Brain microvascular endothelial cell (primary cell): ENCODE results near the gene DVL1.

Experiments used
- DNase-seq: peaks from one replicate; pipeline ENCODE4 v3.0.0-alpha.2; 2020
- H3K27ac ChIP-seq: fragments of 250-450 bp; sonication (Bioruptor Pico); 2 replicates; pipeline ENCODE4 v1.5.1; 2020; ENCODE audit warnings: mild to moderate bottlenecking, moderate library complexity
- H3K27me3 ChIP-seq: fragments of 250-450 bp; sonication (Bioruptor Pico); replicated peaks from 2 replicates; pipeline ENCODE4 v1.5.1; 2020; ENCODE audit warnings: mild to moderate bottlenecking
- H3K36me3 ChIP-seq: fragments of 250-450 bp; sonication (Bioruptor Pico); replicated peaks from 2 replicates; pipeline ENCODE4 v1.5.1; 2020; ENCODE audit warnings: mild to moderate bottlenecking
- H3K4me3 ChIP-seq: 2 replicates; pipeline ENCODE4 v1.5.1; 2011; ENCODE audit warnings: low read depth, mild to moderate bottlenecking, control low read depth, low read length, moderate library complexity
- in situ Hi-C: cut with HindIII; loops from 2 replicates; pipeline ENCODE4 v1.10.0; 2017; ENCODE audit warnings: low sequenced_read_pairs, low pct_ligation_motif_present
- TF ChIP-seq, protein P1 (sequence below): IDR thresholded peaks from 2 replicates; pipeline ENCODE4 v1.5.1; 2011; ENCODE audit warnings: low read depth, mild to moderate bottlenecking, moderate library complexity, low read length, control low read depth, inconsistent platforms; ENCODE audit errors: missing control alignments

The DVL1 gene

DNA sequence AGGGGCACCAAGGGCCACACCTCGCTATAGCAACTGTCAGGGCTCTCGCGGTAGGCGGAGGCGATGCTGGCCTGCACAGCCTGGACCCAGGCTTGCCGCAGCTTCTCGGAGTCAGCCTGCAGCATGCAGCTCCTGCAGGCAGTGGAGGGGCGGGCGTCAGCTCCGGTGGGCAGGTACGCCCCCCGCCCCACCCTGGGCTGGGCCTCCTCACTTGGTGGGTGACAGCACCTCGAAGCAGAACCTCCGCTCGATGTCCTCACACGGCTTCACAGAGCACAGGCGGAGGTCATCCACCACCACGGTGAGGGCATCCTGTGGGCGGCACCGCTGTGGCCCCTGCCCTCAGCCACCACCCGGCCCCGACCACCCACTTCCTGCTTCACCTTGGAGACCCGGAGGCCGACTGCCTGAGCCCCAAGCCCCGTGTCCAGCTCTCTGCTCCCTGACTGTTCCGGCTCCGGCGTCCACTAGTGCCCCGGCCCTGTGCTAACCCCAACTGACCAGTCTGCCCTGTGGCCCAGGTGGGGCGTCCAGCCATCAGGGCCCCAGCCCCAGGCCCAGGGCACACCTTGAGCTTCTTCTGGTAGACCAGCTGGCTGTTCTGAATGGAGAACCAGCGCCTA is 51.3 kb downstream of the DVL1 start:
- in situ Hi-C loops = no loop called here
- no peaks in the 10 kb centered on the region for H3K27me3 ChIP-seq
- peaks cover 5% of the 10 kb centered on the region for H3K36me3 ChIP-seq
- DNase-seq = no peak
- TF ChIP-seq, protein P1, sequence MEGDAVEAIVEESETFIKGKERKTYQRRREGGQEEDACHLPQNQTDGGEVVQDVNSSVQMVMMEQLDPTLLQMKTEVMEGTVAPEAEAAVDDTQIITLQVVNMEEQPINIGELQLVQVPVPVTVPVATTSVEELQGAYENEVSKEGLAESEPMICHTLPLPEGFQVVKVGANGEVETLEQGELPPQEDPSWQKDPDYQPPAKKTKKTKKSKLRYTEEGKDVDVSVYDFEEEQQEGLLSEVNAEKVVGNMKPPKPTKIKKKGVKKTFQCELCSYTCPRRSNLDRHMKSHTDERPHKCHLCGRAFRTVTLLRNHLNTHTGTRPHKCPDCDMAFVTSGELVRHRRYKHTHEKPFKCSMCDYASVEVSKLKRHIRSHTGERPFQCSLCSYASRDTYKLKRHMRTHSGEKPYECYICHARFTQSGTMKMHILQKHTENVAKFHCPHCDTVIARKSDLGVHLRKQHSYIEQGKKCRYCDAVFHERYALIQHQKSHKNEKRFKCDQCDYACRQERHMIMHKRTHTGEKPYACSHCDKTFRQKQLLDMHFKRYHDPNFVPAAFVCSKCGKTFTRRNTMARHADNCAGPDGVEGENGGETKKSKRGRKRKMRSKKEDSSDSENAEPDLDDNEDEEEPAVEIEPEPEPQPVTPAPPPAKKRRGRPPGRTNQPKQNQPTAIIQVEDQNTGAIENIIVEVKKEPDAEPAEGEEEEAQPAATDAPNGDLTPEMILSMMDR = no peak
- no peak overlapping the region for H3K4me3 ChIP-seq
- no peak overlapping the region for H3K27ac ChIP-seq

DNA sequence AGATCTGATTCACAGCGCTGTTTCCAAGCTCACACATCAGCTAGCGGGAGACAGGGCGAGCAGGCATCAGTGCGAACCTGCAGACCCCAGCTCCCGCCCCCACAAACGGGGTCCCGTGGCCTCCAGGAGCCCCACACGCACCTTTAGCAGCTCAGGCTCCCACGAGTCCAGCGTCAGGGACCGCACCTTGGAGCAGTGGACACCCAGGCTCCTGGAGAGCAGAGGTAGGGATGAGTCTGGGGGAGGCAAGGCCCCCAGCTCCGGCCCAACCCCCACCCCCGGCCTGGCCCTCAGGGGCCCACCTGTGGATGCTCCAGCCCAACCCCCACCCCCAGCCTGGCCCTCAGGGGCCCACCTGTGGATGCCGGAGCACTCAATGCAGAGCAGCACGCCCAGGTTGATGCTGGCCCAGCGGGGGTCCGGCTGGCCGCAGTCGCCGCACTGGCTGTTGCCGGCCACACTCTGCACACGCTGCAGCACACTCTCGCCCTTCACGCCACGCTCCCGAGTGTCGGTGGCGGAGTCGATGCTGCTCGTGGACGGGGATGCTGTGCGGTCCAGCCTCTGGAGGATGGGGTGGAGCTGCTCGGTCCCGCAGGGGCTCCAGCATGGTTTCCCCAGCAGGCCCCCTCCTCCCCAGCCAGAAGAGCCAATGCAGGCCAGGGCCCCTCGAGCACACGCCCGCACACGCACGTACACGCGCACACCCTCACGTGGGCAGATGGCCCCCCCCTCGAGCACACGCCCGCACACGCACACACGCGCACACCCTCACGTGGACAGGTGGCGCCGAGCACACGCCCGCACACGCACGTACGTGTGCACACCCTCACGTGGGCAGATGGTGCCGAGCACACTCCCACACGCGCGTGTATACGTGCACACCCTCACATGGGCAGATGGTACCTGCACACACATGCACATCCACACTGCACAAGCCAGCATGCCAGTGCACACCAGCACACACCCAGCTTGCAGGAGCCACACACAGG is 52.9 kb downstream of the DVL1 start:
- Histone ChIP-seq H3K27me3 (no peaks in the 10 kb centered on the region), H3K36me3 (peaks cover 5% of the 10 kb centered on the region), H3K4me3 (no peak overlapping the region), H3K27ac (no peak overlapping the region)
- TF ChIP-seq, protein P1 = no peak
- in situ Hi-C loops = no loop called here
- no peak for DNase-seq

DNA sequence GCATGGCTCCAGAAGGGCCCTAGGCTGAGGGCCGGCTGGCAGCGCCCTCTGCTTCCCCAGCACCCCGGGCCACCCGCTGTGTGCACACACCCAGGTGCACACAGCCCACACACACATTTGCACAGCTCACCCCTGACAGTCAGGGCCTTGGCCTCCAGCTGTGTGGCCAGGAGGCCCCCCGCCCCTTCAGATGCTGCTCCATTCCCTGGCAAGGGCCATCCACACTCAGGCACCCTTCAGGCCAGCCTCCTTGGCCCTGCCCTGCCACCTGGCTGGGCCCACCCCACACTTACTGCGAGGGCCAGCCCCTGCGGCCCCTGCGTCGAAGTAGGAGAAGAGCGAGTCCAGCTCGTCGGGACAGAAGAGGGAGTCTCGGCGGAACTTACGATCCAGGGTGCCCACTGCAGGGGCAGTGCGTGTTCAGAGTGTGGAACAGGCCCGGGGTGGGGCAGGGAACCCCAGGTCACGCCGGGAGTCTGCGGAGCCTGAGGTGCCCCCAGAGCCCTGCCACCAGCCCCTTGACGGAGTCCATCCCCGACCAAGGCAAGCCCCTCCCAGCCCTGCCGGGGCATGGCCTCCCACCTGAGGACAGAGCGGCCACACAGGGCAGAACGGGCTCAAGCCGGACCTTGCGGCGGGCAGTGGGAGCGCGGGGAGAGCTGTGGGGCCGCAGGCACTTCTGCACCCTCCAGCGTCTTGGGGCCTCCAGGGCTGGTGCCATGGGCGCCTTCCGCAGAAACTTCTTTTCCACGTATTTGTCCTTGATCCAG is 53.9 kb downstream of the DVL1 start:
- in situ Hi-C loops = no loop called here
- Histone ChIP-seq H3K27ac (no peak overlapping the region), H3K27me3 (no peaks in the 10 kb centered on the region), H3K4me3 (no peak overlapping the region), H3K36me3 (peaks cover 5% of the 10 kb centered on the region)
- no peak for DNase-seq
- TF ChIP-seq, protein P1 = no peak

DNA sequence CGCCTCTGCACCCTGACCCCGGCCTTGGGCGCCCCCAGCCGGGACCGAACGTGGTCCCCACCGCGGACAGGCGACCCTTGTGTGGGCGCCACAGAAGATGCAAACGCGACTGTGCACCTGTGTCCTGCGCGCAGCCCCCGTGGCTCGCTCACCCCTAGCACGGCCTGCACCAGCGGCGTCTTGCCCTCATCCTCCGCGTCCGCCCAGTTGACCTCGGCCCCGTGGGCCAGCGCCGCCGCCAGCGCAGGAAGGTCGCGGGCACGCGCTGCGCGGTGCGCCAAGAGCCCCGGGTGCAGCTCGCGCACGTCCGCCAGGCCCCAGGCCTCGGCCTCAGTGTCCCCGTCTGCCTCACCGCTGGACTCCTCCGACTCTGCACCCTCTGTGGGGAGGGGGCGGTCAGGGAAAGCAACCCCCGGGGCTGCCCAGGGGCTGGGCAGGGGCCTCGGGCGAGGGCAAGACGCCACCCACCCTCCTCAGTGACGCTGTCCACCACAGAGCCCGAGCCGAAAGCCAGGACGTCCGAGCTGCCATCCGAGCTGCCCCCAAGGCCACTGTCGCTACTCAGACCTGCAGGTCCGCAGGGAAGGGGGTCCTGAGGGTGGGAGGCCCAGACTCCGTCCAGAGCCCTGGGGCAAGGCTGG is 54.8 kb downstream of the DVL1 start:
- no peak for DNase-seq
- H3K36me3 ChIP-seq = peaks cover 5% of the 10 kb centered on the region

More for the DNA sequence above, 54.8 kb downstream of the DVL1 start:
- no peak overlapping the region for H3K4me3 ChIP-seq
- TF ChIP-seq, protein P1 = no peak
- no peak overlapping the region for H3K27ac ChIP-seq
- in situ Hi-C loops = no loop called here
- no peaks in the 10 kb centered on the region for H3K27me3 ChIP-seq
